Brain microvascular endothelial cell (primary cell): ENCODE data around the gene CALU.

Experiments
- DNase-seq: peaks from one replicate; pipeline ENCODE4 v3.0.0-alpha.2; 2020
- H3K27ac ChIP-seq: fragments of 250-450 bp; sonication (Bioruptor Pico); 2 replicates; pipeline ENCODE4 v1.5.1; 2020; ENCODE audit warnings: mild to moderate bottlenecking, moderate library complexity
- H3K27me3 ChIP-seq: fragments of 250-450 bp; sonication (Bioruptor Pico); replicated peaks from 2 replicates; pipeline ENCODE4 v1.5.1; 2020; ENCODE audit warnings: mild to moderate bottlenecking
- H3K36me3 ChIP-seq: fragments of 250-450 bp; sonication (Bioruptor Pico); replicated peaks from 2 replicates; pipeline ENCODE4 v1.5.1; 2020; ENCODE audit warnings: mild to moderate bottlenecking
- H3K4me3 ChIP-seq: 2 replicates; pipeline ENCODE4 v1.5.1; 2011; ENCODE audit warnings: low read depth, mild to moderate bottlenecking, control low read depth, low read length, moderate library complexity
- CTCF ChIP-seq: IDR thresholded peaks from 2 replicates; pipeline ENCODE4 v1.5.1; 2011; ENCODE audit warnings: low read depth, mild to moderate bottlenecking, moderate library complexity, low read length, control low read depth, inconsistent platforms; ENCODE audit errors: missing control alignments
- in situ Hi-C: cut with HindIII; loops from 2 replicates; pipeline ENCODE4 v1.10.0; 2017; ENCODE audit warnings: low sequenced_read_pairs, low pct_ligation_motif_present

CALU gene

GRCh38 chr7:128738570-128739047 is 550 bp upstream of the CALU start:
- no peaks in the 10 kb centered on the region for H3K27me3 ChIP-seq
- H3K36me3 ChIP-seq = peaks cover 5% of the 10 kb centered on the region
- H3K27ac ChIP-seq = peak overlapping the region; percentile 97
- peak overlapping the region; percentile 98 for H3K4me3 ChIP-seq
- no peak for TF ChIP-seq CTCF
- in situ Hi-C loops = no loop called here
- DNase-seq = no peak

DNA sequence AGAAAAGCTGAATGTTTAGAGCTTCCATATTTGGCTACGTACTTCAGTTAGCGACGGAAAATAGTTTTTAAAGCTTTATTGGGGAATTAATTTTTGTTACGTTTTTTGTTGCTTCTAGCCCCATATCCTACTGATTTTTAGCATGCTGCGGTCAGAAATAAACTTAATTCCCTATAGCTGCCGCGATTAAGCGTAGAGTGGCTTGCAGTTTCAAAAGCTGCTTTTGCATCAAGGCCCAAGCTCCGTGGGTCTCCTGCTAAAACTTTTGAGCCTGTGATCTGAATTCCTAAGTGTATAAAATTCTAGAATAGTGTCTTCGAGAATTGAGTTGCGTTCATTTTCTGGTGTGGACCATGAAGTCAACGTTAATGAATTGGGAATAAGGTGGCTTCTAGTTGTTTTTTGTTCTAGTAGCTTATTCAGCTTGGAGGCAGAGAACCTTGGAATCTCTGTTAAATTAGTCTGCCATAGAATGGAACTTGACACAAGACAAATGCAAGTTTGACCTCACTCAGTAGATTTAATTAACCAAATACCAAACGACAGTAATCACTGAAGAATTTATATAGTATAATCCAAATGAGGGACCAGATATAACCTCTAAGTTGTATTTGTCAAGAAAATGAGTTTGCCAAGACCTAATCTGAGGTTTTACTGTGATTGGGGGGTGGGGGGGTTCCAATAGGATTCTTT is 977 bp downstream of the CALU start:
- DNase-seq = no peak
- Histone ChIP-seq H3K4me3 (peak overlapping the region; percentile 98), H3K27me3 (no peaks in the 10 kb centered on the region), H3K36me3 (peaks cover 11% of the 10 kb centered on the region), H3K27ac (peak overlapping the region; percentile 97)
- in situ Hi-C loops = no loop called here
- no peak for TF ChIP-seq CTCF

GRCh38 chr7:128740996-128741395 is 1.8 kb downstream of the CALU start:
- H3K27ac ChIP-seq = no peak overlapping the region
- peak overlapping the region; percentile 98 for H3K4me3 ChIP-seq

DNA sequence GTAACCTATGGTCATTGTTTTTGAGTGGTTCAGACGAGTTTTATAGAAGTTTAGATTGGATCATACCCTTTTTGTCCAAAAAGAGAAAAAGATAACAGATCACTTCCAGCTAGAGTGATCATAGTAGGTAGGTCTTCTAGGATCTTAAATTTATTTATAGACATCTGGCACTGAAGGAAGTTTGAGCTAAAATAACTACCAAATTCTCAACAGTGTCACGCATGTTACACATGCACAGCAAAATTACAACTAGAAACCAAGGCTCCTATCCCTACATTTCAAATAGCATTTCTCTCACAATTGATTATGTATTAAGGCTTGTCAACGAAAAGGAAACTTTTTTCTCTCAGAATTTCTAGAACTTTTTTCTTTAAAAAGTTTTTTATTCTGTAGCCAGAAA is 2.3 kb downstream of the CALU start:
- Histone ChIP-seq H3K36me3 (peaks cover 11% of the 10 kb centered on the region), H3K4me3 (peak overlapping the region; percentile 98), H3K27me3 (no peaks in the 10 kb centered on the region), H3K27ac (no peak overlapping the region)
- no peak for DNase-seq
- no peak for TF ChIP-seq CTCF
- in situ Hi-C loops = no loop called here

More at GRCh38 chr7:128740996-128741395, 1.8 kb downstream of the CALU start:
- Histone ChIP-seq H3K36me3 (peaks cover 11% of the 10 kb centered on the region), H3K27me3 (no peaks in the 10 kb centered on the region)
- in situ Hi-C loops = no loop called here
- no peak for DNase-seq
- no peak for TF ChIP-seq CTCF

- no peaks in the 10 kb centered on the region for H3K27me3 ChIP-seq
- peak overlapping the region; percentile 47 for H3K27ac ChIP-seq
- H3K36me3 ChIP-seq = peaks cover 11% of the 10 kb centered on the region
- peak overlapping the region; percentile 98 for H3K4me3 ChIP-seq
- in situ Hi-C loops = no loop called here
- TF ChIP-seq CTCF = no peak
- DNase-seq = no peak
These were observed 3.0 kb downstream of the CALU start for GRCh38 chr7:128742206-128742605.
